Ectodermal cell (in vitro differentiated cells): ENCODE results near the gene VPS25.
A peak's percentile ranks its signal among the peaks of the same experiment; 100 is the strongest.
"Not testable (repeated sequence)": the region's sequence is repeated elsewhere in the genome, so short reads cannot be mapped to it uniquely, and the experiment has no call there.

Source experiments
- H3K27ac ChIP-seq: 2 replicates; pipeline ENCODE4 v1.7.0; 2013; ENCODE audit warnings: mild to moderate bottlenecking, low read depth, low read length; ENCODE audit not compliant: insufficient read depth, poor library complexity, severe bottlenecking
- H3K27me3 ChIP-seq: 2 replicates; pipeline ENCODE4 v1.7.0; 2013; ENCODE audit warnings: mild to moderate bottlenecking, low read length; ENCODE audit not compliant: insufficient read depth, control insufficient read depth, poor library complexity, severe bottlenecking
- H3K36me3 ChIP-seq: one replicate; pipeline ENCODE4 v1.7.0; 2013; ENCODE audit warnings: low read length; ENCODE audit not compliant: control insufficient read depth, insufficient read depth
- H3K4me1 ChIP-seq: one replicate; pipeline ENCODE4 v1.7.0; 2013; ENCODE audit warnings: low read length; ENCODE audit not compliant: control insufficient read depth, insufficient read depth
- H3K4me3 ChIP-seq: 2 replicates; pipeline ENCODE4 v1.7.0; 2013; ENCODE audit warnings: low read depth, low read length, control low read depth; ENCODE audit not compliant: insufficient read depth
- H3K9me3 ChIP-seq: 2 replicates; pipeline ENCODE4 v1.7.0; 2013; ENCODE audit warnings: mild to moderate bottlenecking, low read length, moderate library complexity; ENCODE audit not compliant: control insufficient read depth
- WGBS, 2 experiments: methylation state at CpG; one replicate each; pipeline ENCODE4 v1.1.7; 2013; ENCODE audit warnings: missing lambda C conversion rate in 2 of 2; 5-methylcytosine and 5-hydroxymethylcytosine counted together

Gene VPS25

GRCh38 chr17:42768006-42768405 is 5.2 kb upstream of the VPS25 start:
- WGBS, 2 experiments = 89 to 92% methylated on average over 9 of the region's 9 CpGs

GRCh38 chr17:42769964-42770363 is 3.3 kb upstream of the VPS25 start:
- H3K27me3 ChIP-seq, H3K27ac ChIP-seq, H3K4me3 ChIP-seq, H3K9me3 ChIP-seq, H3K4me1 ChIP-seq, H3K36me3 ChIP-seq: not testable (repeated sequence)
- whole genome bisulfite sequencing, 2 experiments = 90 to 91% methylated on average over 9 to 10 of the region's 10 CpGs

More at GRCh38 chr17:42768006-42768405, 5.2 kb upstream of the VPS25 start:
- not testable (repeated sequence) for H3K4me3 ChIP-seq, H3K27me3 ChIP-seq, H3K4me1 ChIP-seq, H3K36me3 ChIP-seq, H3K9me3 ChIP-seq, H3K27ac ChIP-seq

GRCh38 chr17:42772945-42773289 is 332 bp upstream of the VPS25 start:
- no peak overlapping the region for H3K27ac ChIP-seq
- no peaks in the 10 kb centered on the region for H3K27me3 ChIP-seq
- H3K9me3 ChIP-seq = no peaks in the 10 kb centered on the region
- peak overlapping the region; percentile 79 for H3K4me3 ChIP-seq
- peaks cover 8% of the 10 kb centered on the region for H3K36me3 ChIP-seq
- peaks cover 6% of the 10 kb centered on the region for H3K4me1 ChIP-seq
- 20 to 26% methylated on average over 3 of the region's 3 CpGs for WGBS, 2 experiments

GRCh38 chr17:42774066-42774745 is 957 bp downstream of the VPS25 start:
- WGBS, 2 experiments = 75 to 87% methylated on average over 3 of the region's 3 CpGs
- no peaks in the 10 kb centered on the region for H3K9me3 ChIP-seq
- H3K27me3 ChIP-seq = no peaks in the 10 kb centered on the region
- no peak overlapping the region for H3K27ac ChIP-seq
- peaks cover 8% of the 10 kb centered on the region for H3K36me3 ChIP-seq
- H3K4me1 ChIP-seq = peaks cover 6% of the 10 kb centered on the region
- H3K4me3 ChIP-seq = peak overlapping the region; percentile 79

- Histone ChIP-seq H3K27me3 (peaks cover 6% of the 10 kb centered on the region), H3K4me1 (peaks cover 6% of the 10 kb centered on the region), H3K9me3 (no peaks in the 10 kb centered on the region), H3K27ac (no peak overlapping the region), H3K36me3 (peaks cover 8% of the 10 kb centered on the region), H3K4me3 (no peak overlapping the region)
- 96% methylated on average over 2 to 3 of the region's 3 CpGs for WGBS, 2 experiments
These were observed 2.4 kb downstream of the VPS25 start for GRCh38 chr17:42775534-42776098.

- 88 to 96% methylated on average over 5 of the region's 5 CpGs for WGBS, 2 experiments
- no peaks in the 10 kb centered on the region for H3K9me3 ChIP-seq
- H3K27ac ChIP-seq = no peak overlapping the region
- H3K4me1 ChIP-seq = peaks cover 6% of the 10 kb centered on the region
- peaks cover 36% of the 10 kb centered on the region for H3K27me3 ChIP-seq
- H3K4me3 ChIP-seq = no peak overlapping the region
- H3K36me3 ChIP-seq = peaks cover 8% of the 10 kb centered on the region
These were observed 5.3 kb downstream of the VPS25 start for GRCh38 chr17:42778570-42778969.

GRCh38 chr17:42779304-42779935 is 6.2 kb downstream of the VPS25 start:
- Histone ChIP-seq H3K36me3 (peaks cover 8% of the 10 kb centered on the region), H3K9me3 (no peaks in the 10 kb centered on the region), H3K27me3 (peaks cover 40% of the 10 kb centered on the region), H3K27ac (no peak overlapping the region), H3K4me3 (no peak overlapping the region), H3K4me1 (no peaks in the 10 kb centered on the region)
- WGBS, 2 experiments = 88 to 91% methylated on average over 2 to 3 of the region's 3 CpGs

- 2 to 3% methylated on average over 65 of the region's 65 CpGs for WGBS, 2 experiments
- peaks cover 8% of the 10 kb centered on the region for H3K36me3 ChIP-seq
- no peaks in the 10 kb centered on the region for H3K9me3 ChIP-seq
- no peaks in the 10 kb centered on the region for H3K4me1 ChIP-seq
- peak within 1 kb of the TSS; percentile 40 for H3K4me3 ChIP-seq
- H3K27ac ChIP-seq = no peak within 1 kb of the TSS
- H3K27me3 ChIP-seq = peaks cover 47% of the 10 kb centered on the region
These were observed 6.9 kb downstream of the VPS25 start, which contains the start of gene WNK4 for GRCh38 chr17:42779936-42780850. Gene WNK4, plus strand, starts transcription at chr17:42780610. Its CDS starts 89 bp downstream, at chr17:42780699.

- Histone ChIP-seq H3K4me1 (no peaks in the 10 kb centered on the region), H3K36me3 (no peaks in the 10 kb centered on the region), H3K4me3 (peak overlapping the region; percentile 40), H3K9me3 (no peaks in the 10 kb centered on the region), H3K27me3 (peaks cover 51% of the 10 kb centered on the region), H3K27ac (no peak overlapping the region)
- WGBS, 2 experiments = 7 to 9% methylated on average over 39 of the region's 39 CpGs
These were observed 7.8 kb downstream of the VPS25 start for GRCh38 chr17:42780851-42781638.
